GM19328 (cell line): ENCODE results near the gene KLF3.

Experiments used
- ATAC-seq: cut with Tn5 transposase; IDR thresholded peaks from one replicate; pipeline ENCODE4 v1.9.1; 2021; ENCODE audit warnings: mild to moderate bottlenecking, moderate library complexity; ENCODE audit not compliant: unreplicated experiment

The KLF3 gene

DNA sequence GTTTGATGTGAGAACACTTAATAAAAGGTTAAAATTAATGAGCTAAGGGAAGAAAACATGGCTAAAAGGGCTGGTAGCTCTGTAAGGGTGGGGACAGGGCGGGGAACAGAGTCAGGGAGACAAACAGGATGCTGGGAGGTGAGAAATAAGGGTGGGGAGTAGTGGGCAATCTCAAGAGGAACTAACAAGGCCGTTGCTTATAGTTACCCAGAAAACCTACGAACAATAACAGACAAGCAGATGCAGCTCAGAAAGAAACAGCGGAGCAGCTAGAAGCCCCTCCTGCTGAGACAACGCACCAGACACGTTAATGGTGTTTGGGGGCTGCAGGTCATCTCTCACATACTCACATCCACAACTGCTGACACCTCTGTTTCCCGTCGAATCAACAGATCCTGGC lies 9.7 kb upstream of the KLF3 start:
- no peak for ATAC-seq

DNA sequence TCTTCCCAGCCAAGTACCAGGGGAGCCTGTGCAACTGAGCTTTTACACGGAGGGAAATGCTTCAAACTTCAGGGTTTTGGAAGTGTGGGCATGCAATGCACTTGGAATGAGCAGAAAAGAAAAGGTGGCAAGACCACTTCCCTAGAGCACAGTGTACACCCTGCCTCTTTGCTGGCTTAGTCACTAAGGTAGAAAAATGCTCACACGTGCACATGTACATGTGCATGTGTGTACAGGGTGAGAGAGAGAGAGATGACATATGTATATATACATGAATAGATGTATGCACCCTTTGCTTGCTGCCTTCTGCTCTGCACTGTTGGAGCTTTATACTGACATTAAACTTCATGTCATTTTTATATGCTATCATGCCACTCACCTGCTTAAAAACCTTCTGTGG lies 7.9 kb upstream of the KLF3 start:
- no peak for ATAC-seq

DNA sequence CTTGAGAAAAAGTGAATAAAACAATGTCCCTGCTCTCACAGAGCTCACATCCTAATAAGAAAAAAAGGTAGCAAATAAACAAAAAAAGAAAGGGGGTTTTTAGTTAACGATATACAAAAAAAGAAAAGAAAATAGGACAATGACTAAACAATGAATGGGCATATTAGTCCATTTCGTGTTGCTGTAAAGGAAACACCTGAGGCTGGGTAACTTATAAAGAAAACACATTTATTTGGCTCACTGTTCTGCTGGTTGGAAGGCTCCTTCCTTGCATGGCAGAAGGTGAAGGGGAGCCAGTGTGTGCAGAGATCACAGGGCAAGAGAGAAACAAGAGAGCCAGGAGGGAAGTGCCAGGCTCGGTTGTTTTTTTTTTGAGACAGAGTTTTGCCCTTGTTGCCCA lies 4.7 kb upstream of the KLF3 start:
- no peak for ATAC-seq

DNA sequence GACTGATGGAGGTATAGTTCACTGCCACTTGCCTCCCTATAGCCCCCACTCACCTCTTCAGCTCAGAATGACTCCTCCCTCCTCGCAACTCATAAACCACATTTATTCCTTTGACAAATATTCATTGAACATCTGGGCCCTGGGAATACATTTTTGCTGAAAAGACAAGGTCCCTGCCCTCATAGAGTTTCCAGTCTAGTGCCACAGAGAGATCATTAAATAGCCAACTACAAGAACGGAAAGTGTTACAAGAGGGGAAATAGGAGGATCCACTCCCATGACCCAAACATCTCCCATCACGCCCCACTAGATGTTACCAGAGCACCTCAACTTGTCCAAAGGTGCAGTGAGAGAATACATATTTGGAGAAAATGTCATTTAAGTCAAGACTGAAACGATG lies 3.2 kb upstream of the KLF3 start:
- no peak for ATAC-seq

DNA sequence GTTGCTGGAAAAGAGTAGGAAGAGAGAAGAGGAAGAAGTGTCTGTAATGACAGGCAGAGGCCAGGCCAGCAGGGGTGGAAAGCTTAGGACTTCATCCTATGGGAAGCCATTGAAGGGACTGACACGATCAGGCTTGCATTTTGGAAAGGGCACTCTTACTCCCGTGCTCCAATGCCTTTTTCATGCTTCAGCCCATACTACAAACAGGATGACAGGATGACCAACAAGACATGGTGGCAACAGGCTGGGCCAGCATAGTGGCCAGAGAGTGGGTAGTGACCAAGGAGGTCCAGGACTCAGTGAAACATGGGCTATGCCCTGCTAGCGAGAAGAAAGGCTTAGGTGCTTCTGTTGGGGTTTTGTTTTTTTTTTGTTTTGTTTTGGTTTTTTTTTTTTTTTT lies 2.6 kb upstream of the KLF3 start:
- ATAC-seq: no peak

DNA sequence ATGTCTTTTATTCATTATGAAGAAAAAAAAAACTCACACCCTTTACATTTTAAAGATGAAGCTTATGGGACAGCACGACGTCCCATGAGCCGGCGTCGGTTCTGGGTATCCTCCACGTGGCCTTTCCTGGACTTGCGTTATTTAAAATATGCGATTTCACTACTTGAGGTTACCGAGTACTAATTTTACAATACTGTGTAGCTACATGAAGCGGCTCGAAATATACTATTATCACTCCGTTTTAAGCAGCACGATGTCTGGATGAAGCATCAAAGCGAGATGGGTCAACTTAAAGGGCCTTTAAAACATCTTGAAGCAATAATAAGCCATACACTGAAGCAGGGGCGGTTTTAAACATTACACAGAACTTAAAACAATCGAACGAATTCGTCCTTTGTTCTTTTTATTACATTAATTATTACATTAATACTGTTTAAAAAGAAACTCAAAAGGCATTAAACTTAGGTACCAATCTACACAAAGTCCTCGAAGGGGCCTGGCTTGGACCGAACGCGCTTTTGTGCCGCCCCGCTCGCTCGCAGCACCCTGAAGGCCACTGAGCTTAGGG lies 1.4 kb upstream of the KLF3 start:
- no peak for ATAC-seq

DNA sequence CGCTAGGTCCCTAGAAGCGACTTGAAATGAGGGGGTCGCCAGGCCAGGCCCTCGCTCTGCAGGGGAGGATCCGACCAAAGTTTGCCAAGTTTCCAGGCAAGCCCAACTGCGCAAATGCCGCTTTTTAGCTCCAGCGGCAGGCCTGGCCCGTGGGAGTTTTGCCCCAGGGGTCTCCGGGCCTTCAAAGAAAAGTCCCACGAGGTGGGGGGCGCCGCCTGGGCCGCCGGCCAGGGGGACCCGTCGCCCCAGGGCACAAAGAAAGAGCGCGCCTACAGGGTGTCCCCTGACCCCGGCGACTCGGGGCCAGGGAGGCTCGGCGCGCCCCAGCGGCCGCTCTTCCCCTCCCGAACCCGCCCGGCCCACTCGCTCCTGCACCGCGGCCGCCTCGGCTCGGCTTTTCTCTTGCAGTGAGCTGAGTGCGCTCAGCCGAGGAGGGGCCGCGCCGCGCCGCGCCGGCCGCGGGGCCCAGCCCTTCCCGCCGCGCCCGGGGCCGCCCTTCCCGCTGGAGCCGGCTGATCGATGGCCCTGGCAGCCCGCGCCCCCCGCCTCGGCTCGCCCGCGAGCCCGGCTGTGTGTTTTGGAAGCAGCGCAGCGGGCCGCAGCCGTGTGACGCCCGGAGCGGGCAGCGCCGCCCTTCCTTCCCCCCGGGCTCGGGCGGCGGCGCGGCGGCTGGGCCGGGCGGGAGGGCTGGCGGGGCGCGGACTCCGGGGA lies 754 bp upstream of the KLF3 start:
- peak; percentile 38 for ATAC-seq

DNA sequence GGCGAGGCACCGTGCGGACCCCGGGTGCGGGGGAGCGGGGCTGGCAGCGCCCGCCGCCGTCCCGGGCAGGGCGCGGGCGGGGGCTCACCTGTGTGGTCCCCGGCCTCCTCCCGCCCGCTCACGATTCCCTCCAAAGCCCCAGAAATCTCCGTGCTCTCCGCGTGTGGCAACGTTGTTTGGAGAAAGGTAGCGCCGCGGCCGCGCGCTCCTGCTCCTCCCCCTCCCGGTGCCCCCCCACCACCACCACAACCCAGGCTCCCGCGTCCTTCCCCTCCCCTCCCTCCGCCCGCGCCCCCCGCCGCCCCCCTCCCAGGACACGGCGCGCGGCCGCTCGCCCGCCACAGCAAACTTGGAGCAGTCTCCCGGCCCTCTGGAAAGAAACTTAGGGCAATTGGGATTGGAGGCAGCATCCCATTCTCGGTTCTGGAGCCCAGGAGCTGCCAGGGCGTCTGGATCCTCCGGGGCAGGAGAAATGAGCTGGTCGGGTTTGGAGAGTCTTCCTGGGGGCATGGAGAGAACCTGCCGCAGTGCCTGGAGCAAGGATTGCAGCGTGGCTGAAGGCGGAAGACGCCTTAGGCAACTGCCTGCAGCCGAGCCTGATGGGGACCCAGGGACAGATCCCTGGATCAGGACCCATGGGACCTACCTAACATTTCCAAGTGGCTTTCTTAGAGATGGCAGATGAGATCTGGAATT lies 855 bp downstream of the KLF3 start:
- ATAC-seq: no peak

DNA sequence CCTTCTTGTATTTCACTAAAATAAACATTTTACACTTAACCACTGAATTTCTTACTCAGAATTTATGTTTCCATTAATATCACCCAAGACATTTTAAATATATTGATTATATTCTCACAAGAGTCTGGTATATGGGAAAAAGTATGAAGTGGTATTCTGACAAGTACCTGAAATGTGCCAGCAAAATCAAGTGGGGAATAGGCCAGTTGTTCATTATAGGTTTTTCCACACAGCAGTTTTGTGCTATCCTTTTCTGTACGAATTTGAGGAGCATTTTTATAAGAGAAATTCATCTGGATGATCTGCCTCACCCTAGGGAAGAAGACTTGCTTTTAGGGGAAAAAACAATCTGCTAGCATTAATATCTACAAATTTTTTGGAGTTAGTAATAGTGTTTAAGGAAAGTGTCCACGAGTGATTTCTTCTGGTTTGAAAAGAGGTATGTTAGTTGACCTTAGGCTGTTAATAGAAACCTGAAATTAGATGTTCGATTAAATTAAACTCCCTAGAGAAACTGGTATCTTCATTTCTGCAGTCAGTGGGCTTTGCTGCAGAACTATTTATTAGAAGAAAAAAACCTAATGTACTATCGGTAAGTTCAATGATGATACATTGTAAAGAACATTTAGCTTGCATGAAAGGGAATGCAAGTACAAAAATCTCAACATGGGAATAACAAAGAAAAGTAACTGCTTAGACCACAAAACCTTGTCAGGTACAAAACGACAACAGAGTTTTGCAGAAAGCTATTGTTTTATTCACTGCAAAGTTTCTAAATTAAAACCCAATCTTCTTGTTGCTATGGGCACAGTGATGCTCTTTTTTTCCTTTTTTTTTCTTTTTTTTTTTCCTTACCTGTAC lies 1.8 kb downstream of the KLF3 start:
- no peak for ATAC-seq

DNA sequence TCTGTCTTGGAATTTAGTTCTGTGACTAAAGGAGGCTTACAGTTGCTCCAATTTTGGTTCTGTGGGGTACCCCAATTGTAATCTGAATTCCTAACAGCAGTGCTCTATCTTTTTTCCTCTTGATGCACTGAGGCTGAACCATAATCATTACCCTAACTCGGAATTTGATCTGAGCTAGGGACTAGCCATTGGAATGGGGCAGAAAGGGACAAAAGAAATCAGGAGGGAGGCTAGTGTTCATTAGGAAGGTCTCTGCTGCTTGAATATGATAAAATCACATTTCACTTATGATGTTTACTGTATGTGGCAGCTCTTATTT lies 2.7 kb downstream of the KLF3 start:
- ATAC-seq: no peak

DNA sequence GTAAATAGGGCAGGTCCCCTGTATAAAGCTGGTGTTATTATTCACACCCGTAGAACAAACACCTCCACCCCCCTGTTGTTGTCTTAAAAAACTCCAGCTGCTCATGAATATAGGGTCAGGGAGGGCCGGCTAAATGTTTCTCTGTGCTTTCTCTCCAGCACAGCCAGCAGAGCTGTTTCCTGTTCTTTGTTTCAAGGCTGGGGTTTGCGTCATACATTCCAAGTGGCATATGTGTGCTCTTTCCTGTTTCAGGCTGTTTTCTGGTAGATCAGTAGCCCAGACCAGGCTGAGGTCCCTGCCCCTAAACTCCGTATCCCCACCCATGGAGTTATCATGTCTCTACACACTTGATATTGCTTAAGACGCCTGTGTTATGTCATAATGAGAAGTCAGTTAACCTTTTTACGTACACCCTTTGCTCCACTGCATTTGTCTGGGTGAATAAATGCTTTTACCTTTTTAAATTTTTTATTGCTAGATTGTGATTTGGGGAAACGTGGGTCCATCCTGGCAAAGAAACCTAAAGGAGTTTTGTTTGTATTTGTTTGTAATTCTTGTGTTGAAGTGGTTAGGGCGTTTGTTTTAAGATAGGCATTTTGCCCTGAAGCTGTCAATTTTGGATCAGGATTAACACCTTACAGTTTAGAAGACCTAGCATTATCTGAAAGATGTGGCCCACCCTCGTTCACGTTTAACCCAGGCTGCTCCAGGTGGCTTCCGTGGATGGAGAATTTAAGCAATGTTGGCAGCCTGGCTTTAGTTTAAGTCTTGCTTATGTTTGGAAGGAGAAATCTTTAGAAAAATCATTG lies 3.3 kb downstream of the KLF3 start:
- no peak for ATAC-seq

DNA sequence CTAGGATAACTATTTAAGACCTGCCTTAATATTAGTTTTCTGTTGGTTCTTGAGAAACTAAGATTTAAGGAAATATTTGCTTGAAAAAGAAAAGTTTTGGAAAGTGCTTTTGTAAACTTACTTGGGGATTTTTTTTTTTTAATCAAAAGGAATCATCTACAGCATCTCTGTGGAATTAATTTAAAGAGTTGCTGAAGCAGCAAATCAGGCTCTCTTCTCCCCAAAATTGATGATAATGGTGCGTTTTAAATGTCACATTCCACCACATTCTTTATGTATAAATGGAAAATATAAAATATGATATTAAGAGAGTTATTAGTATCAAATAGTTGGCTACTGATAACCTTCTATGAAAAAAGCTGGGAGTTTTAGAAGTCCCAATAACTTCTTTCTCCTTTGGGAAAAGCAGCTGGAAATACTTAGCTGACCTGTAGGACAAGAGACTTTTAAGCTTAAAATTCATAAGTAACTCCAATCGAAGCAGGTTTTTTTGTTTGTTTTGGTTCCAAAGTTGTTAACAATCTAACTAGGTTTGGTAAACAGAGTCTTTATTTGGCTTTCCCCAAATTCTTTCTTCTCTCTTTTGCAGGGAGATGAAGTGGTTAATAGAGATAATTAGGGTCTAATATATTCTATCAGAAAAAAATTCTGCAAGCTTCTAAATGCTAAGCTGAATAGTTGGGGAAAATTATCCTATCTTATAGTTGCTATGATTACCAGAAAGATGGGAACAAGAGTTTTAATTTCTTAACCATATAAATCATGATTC lies 4.4 kb downstream of the KLF3 start:
- no peak for ATAC-seq

DNA sequence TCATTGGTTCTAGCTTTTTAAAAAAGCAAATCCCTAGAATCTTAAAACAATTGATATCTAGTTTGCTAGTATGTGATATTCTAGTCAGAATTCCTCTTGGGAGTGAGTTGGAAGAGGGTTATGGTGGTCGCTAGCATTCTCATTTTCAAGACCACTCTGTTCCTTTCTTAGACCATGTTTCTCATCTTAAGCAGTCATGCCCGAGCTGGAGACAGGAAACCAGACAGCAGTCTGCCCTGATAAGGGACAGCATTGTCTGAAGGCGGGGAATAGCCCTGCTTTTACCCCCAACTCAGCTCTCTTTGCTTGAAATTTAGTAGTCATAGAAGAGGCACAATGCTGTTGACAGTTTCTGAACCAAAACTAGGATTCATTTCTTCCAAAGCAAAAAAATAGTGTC lies 5.2 kb downstream of the KLF3 start:
- no peak for ATAC-seq

DNA sequence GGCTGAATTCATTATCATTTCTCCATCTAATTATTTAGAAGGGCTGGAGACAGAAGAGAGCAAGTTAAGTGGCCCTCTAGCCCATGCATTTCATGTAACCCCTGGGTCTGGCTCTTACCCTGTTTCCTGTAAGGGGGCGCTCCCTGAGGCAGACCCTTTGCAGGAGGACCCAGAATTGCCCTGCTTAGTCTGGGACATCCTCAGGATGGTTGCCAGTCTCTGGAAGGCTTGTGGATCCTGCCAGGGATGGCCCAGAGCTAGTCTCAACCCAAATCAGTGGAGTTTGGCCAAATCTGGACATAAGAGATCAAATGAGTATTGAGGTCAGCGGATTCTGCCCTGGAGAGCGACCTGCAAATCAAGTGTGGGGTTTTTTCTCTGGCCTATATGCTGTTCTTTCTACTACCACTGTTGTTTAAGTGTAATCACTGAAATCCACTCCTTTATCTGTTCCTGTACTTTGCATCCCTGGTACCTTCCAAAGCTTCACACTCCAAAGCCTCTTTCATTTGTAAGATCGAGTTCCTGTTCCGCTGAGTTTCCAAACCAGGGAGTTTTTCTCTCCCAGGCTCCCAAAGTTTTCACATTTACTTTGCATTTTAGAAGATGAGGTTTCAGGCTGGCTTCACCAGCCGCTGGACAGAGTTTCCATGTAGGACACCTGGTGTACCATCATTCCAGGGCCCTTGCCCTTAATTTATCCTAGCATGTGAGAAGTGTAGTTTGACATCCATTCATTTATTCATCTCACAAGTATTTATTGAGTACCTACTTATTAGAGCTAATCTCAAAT lies 6.3 kb downstream of the KLF3 start:
- ATAC-seq: no peak

DNA sequence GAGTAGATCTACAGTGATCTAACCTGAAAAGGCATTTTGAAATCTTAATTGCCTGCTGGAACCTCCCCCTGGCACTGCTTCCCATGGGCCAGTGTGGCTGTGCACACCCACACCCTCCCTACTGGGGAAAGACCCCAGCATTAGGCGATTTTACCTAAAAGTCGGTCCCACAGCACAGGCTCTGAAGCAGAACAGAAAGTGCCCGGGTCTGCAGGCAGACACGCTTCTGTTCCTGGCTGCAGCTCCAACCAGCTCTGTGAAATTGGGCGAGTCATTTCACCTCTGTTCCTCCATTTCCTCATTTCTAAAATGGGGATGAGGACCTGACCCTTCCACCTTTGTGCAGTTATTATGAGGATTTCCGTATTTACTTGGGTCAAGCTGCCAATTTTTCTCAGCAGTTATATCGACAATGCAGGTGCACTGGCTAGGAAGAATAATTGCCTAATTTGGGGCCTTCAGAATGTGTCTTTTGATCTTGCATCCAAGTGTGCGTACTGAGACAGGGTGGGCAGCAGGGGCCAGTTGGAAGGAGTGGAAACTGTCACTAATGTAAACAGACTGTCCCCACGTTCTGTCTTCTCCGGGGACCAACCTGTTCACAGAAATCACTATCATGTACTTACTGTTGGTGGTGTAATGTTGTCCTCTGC lies 7.1 kb downstream of the KLF3 start:
- ATAC-seq: no peak

DNA sequence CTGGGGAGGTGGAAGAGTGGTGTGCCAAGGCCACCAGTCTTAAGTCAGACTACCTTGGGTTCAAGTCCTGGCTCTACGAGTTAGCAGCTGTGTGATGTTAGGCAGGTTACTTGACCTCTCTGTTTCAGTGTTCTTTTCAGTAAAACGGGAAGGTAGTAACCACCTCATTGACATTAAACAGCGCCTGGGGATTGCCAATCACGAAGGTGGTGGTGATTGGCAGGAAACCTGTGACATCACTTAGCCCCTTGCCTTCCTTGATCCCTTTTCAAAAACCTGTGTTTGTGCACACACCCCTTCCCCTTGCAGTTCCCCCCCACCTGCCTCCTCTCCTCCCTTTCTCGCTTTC lies 7.6 kb downstream of the KLF3 start:
- ATAC-seq: no peak

DNA sequence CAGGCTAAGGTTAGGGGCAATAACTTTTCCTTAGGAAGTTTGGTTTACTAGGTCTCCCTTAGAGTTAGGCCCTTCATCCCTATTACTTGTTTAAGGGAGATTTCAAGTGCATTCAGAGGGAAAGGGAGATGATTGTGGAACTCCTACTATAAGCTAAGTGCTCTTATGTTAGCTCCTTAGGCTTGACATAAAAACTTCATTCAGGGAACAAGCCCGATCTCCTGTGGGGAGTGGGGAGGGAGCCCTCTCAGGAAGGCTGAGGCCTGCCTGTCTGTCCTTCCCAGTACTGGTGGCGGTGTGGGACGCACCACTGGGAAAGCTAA lies 8.0 kb downstream of the KLF3 start:
- no peak for ATAC-seq

DNA sequence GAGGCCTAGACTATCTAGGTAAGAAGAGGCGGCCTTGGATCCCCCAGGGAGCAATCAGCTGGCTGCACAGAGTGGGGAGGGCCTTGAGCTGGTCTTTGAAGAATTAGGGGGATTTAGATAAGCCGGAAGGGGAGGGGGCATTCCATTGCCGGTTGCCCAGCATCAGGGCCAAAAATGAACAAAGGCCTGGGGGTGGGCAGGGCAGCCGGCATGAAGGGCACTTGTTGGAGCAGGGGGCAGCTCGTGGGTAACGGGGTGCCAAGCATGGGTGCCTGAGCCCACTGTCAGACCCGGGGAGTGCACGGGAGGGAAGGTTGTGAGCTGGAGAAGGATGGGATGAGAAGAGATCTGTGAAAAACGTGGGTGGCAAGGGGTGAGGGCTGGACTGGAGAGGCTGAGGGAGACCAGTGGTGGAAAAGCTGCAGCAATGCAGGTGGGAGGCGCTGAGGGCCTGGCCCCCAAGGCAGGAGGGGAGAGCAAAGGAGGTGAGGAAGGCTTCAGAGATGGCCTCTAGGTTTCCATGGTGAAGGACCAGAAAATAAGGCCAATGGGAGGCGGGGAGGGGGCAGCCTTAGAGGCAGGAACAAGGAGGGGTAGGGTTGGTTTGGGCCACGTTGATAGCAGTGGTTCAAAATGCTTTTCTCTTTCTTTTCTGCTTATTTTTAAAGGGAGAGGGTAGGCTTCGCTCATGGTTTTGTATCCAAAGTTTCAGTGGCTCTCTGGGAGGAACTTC lies 8.6 kb downstream of the KLF3 start:
- no peak for ATAC-seq
